Stimulated activated CD8-positive, alpha-beta memory T cell treated with anti-CD3 and anti-CD28 coated beads, Interleukin-15, amount 100 ng/mL, for 1 hour (primary cell): ENCODE measurements around the gene NUDT12.

ENCODE experiments used
- DNase-seq: peaks from one replicate; pipeline ENCODE4 v3.0.0-alpha.2; 2020; ENCODE audit warnings: low read depth

The NUDT12 gene

DNA sequence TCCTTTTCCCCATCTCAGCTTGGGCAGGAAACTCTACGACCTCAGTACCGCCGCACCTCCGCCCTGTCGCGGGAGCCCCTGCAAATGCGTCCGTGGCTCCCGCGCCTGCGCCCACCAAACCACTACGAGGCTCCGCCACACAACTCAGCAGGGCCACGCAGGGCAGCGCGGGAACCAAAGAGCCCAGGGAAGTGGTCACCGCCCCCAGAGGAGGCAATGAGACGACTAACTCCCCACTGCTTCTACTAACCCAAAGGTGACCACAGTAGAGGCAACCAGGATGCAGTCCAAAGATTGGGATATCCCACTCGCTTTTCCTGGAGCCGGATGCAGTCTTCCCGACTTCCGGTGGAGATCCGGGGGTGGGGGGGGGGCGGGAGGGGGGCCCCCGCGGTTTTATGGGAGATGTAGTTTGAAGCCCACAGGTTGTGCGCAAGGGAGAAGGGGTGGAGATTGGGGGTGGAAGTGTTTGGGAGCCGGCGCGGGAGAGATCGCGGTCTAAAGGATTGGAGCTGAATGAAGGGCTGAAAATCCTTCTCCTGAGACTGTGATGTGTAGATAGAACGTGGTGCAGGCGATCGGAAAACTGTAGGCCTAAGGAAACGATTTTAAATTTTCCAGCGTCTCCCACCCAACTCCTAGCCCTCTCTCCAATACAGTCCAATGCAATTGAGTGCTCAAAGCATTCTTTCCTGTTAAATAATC, at the start of gene NUDT12:
NUDT12 (minus strand) TSS at position 337 of the 705 bp plus-strand sequence. CDS start 2,541 bp downstream, outside the sequence.
- DNase-seq, result no peak

DNA sequence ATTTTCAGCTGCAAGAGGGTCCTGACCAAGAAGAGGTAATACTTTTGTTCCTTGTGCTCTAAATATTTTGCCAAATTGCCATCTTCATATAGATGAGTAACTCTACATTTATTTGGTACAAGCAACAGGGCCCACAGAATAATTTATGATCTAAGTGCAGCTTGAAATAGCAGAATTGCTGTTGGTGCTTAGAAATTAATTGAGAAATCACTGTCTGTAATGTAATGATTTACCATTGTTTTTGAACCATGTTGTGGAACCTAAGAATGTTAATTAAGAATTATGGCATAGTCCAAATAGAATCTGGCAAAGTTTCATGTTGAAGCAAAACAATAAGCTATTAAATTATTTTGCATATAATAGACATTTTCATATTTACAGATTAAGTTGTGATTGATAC, 44.8 kb upstream of the NUDT12 start:
- DNase-seq, result no peak

- DNase-seq, result no peak
Measured at GRCh38 chr5:103605277-103605676, 42.7 kb upstream of the NUDT12 start.

GRCh38 chr5:103602438-103602837, 39.8 kb upstream of the NUDT12 start:
- DNase-seq, result no peak

DNA sequence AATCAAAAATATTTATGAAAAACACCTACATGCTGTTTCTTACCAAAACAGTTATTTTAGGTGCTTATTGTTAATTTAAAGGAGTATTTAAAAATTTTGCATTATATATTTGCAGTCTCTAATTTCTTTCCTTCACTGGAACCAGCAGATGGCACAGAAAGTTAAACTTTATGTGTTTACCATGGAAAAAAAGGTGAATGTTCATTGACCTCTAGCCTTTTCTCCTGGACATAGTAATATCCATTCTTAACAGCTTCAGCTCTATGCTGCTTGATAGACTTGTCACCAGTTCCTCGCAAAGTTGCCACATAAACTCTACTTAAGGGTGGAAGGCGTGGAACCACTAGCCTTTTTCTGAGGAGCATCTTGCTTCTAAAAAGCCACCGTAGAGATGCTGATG, 38.7 kb upstream of the NUDT12 start:
- DNase-seq, result no peak

GRCh38 chr5:103600086-103600485, 37.5 kb upstream of the NUDT12 start:
- no peak for DNase-seq

GRCh38 chr5:103598997-103599566, 36.5 kb upstream of the NUDT12 start:
- DNase-seq, result no peak

DNA sequence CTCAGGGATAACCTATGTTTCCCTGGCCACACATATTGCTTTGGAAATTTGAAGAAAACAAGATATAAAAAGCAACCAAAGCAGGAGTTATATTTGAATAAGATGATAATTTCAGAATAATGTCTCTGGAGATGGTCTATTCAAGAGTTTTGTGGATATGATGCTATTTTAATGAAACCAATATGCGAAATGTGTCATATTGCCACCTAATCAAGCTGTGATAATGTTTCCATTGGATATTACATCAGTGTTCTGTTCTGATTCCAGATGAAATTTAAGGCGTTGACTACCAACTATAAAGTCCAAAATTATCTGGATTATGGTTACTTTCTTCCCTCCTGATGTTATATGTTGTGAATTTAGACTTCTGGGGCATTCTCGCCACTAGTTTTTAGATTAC, 27.6 kb upstream of the NUDT12 start:
- DNase-seq, result no peak

DNA sequence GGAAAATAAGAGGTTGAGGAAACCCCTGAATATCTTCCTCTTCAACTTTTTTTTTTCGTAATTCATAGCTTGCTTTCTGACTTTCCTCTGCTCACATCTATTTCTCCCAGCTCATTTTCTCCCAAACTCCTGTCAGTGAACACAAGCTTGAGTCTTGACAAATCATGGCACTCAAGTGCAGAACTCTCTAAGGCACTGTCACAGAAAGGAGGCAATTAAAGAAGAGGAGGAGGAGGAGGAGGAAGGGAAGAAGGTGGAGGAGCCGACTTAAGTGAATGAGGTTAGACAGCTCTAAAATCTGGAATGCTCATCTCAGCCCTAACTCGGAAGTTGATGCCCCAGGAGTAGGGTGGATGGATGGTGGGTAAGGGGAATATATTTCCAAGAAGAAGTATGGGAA, 27.2 kb upstream of the NUDT12 start:
- no peak for DNase-seq

DNA sequence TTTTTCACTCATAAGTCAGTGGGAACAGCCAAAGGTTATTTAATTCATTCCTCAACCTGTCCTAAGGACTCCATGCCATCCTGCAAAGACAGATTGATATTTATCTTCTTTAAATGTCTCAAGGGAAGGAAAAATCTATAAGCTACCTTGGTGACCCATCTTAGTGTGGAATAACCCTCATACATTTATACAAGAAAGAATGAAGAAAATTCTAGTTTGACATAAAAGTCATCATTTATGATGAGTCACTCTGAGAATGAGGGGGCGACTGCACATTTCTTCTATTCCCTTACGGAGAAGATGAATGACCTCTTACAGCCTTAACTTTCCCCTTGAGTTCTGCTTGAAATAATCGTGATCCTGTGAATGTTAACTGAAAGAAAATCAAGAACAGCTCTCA, 26.8 kb upstream of the NUDT12 start:
- no peak for DNase-seq

GRCh38 chr5:103587185-103587748, 24.7 kb upstream of the NUDT12 start:
- DNase-seq, result no peak

- no peak for DNase-seq
Measured at GRCh38 chr5:103582364-103582763, 19.8 kb upstream of the NUDT12 start.

DNA sequence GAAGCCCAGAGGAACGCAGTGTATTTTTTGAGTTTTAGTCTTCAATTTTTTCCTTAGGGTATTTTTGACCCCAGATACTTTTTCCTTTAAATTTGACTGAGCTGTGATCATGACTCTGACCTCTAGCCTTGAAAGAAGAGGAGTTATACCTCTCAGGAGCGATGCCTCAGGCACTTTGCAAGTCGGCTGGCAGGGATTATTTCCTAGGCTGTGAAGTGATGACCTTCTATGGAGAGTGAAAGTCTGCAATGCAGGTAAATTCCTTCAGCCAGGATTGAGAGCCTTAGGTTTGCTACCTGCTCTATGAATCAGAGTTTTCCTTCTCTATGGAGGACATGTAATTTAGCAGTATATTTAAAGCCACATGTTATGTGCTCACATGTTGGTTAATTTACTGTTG, 10.8 kb upstream of the NUDT12 start:
- no peak for DNase-seq

DNA sequence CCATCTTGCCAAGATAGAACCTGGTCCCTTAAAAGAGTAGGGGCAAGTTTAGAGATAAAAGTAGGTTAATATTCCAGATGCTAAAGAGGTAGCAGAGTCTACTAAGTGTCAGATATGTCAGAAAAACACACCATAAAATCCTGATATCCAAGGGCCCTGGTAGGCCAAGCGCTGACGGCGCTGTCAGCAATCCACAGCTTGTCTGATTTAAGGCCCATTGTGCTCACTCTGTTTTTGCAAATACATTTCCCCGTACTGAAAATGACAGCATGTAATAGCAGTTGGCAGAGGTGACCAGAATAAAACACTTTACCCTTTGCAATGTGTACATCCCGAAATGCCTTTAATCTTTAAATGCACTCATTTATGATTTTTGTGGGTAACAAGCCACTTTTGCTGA, 9.9 kb upstream of the NUDT12 start:
- DNase-seq, result no peak

DNA sequence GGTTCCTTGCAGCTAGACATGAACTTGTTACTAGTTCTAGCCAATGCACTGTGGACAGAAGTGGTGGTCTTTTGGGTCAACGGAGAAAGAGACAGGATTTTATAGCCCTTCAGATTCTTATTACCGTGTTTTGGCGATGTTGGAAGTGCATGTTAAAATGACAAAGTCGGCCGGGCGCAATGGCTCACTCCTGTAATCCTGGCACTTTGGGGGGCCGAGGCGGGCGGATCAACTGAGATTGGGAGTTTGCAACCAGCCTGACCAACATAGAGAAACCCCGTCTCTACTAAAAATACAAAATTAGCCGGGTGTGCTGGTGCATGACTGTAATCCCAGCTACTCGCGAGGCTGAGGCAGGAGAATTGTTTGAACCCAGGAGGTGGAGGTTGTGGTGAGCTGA, 9.1 kb upstream of the NUDT12 start:
- DNase-seq, result no peak

- DNase-seq, result no peak
Measured at GRCh38 chr5:103569313-103570060, 6.9 kb upstream of the NUDT12 start.

- DNase-seq, result no peak
Measured at GRCh38 chr5:103565719-103566118, 3.1 kb upstream of the NUDT12 start.

DNA sequence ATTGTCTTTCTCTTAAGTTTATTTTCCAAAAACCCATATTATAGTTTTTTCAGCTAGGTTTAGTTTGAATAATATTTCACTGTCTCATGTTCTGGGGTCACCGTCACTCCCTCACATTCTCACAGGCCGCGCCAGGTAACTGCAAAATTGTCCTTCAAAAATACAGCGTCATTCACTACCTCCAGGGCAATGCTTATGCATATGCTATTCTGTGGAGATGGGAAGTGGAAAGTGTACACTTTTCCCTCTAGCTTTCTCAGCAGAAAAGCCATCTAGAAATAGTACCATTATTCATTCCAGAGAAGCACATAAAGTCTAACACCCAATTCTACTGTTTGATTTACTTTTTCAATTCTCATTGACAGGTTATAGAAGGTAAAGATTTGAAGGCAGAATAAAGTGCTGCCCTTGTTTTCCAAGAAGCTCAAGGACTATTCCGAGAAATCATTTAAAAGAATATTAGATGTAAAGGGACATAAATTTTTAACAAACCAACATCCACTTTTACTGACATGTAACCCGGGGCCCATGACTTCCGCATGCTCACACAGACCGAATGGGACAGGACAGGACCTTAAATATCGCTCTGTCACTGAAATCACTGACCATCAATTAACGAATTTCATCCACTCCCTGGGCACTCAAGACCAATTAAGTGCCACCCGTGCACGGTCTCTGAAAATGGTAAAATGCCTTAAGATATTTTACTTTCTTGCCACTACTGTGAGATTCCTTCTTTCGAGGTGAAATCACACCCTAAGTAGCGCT, 720 bp downstream of the NUDT12 start:
- DNase-seq, result no peak

DNA sequence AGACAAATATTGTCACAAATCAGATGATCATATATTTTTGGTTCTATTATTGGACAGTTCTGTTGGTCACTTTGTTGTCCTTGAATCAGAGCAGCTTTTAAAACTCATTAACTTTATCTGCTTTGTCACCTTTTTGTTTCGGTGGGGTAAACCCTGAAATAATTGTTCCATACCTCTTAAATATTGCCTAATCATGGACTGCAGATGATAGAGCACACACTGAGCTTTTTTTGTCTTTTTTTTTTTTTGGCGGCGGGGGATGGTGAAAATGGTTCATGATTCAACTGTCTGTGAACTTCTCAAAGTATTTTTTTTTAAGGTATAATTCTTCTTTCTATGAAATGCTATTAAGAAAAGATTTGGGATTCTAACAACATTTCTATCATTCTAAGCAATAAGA, 1.8 kb downstream of the NUDT12 start:
- no peak for DNase-seq

DNA sequence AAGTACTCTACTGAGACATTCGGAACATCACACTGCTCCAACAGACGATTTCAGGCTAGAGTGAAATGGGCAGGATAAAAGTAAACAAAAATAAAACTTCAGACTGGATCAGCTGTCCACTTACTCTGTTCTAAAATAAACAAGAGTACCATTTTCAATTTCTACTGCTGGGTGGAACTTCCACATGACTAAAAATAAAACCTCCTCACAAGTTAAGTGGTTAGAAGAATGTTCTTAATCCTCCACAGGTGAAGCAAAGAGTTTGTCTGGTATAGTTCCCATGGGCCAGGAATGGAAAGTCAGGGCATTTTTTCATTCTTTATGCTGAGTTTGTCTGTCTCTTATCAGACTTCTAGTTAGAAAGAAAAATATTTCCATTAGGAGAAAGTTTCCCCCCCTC, 15.7 kb downstream of the NUDT12 start:
- no peak for DNase-seq

DNA sequence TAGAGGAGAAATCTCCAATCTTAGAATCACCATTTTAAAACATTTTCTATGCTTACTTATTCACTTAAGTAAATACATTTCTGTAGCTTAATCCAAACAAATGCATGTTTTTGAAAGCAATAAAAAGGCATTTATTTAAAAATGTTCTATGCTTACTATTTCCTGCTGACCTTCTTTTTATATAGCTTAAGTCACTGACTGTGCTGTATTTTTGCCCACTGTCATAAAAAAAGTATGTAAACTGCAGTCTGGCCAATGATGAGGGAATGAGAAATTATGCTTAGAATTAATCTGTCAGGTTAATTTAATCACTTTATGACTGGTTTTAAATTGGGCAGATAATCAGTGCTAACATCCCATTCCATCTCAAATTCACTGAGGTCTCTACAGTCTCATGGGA, 20.1 kb downstream of the NUDT12 start:
- DNase-seq, result no peak

DNA sequence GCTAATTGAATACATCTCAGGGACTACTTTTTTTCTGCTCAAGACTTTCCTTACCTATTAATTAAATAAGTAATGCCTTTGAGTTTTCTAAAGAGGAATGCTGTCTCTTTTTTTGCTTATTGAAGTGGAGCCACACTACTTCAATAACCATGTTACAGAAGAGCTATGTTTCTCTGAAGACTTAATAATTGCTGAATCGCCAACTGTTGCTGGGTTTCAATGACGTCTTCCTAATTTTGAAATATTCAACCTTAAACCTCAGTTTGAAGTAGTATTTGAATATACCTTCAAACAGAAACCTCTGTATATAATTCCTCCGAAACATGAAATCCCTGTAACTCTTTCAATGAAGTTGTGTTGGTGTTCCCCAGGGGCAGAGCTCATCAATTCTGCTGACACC, 21.0 kb downstream of the NUDT12 start:
- DNase-seq, result no peak
